ENCODE results near the gene STT3A.
"Not testable (repeated sequence)": the region's sequence is repeated elsewhere in the genome, so short reads cannot be mapped to it uniquely, and the experiment has no call there.

STT3A gene

GRCh38 chr11:125592305-125593113 lies at the start of gene STT3A:
TSS of gene STT3A (plus strand) at chr11:125592852. CDS start at chr11:125595916, 3,064 bp downstream.
- DNase-seq (ENCODE audit: low read depth in 3 of 3, low spot score in 1 of 3) = peak; percentile 94 to 97 (median 96)

GRCh38 chr11:125550780-125551179 lies 41.9 kb upstream of the STT3A start:
- DNase-seq (ENCODE audit: low read depth in 3 of 3, low spot score in 1 of 3) = no peak

- no peak for DNase-seq (ENCODE audit: low read depth in 3 of 3, low spot score in 1 of 3)
Observed at GRCh38 chr11:125551835-125552342, 40.8 kb upstream of the STT3A start.

- DNase-seq (ENCODE audit: low read depth in 3 of 3, low spot score in 1 of 3) = no peak
Observed at GRCh38 chr11:125552927-125553326, 39.7 kb upstream of the STT3A start.

- DNase-seq (ENCODE audit: low read depth in 3 of 3, low spot score in 1 of 3) = no peak
Observed at GRCh38 chr11:125553357-125553756, 39.3 kb upstream of the STT3A start.

GRCh38 chr11:125554038-125554437 lies 38.6 kb upstream of the STT3A start:
- DNase-seq (ENCODE audit: low read depth in 3 of 3, low spot score in 1 of 3) = no peak

- DNase-seq (ENCODE audit: low read depth in 3 of 3, low spot score in 1 of 3) = no peak
Observed at GRCh38 chr11:125559888-125560287, 32.8 kb upstream of the STT3A start.

GRCh38 chr11:125561924-125562323 lies 30.7 kb upstream of the STT3A start:
- no peak for DNase-seq (ENCODE audit: low read depth in 3 of 3, low spot score in 1 of 3)

GRCh38 chr11:125562430-125562829 lies 30.2 kb upstream of the STT3A start:
- no peak for DNase-seq (ENCODE audit: low read depth in 3 of 3, low spot score in 1 of 3)

GRCh38 chr11:125564357-125564756 lies 28.3 kb upstream of the STT3A start:
- DNase-seq (ENCODE audit: low read depth in 3 of 3, low spot score in 1 of 3) = no peak

- no peak for DNase-seq (ENCODE audit: low read depth in 3 of 3, low spot score in 1 of 3)
Observed at GRCh38 chr11:125566235-125566634, 26.4 kb upstream of the STT3A start.

- peak; percentile 70 to 85 (median 79) for DNase-seq (ENCODE audit: low read depth in 3 of 3, low spot score in 1 of 3)
Observed at GRCh38 chr11:125568970-125569914, 23.4 kb upstream of the STT3A start, which contains the start of gene EI24. TSS of gene EI24 (plus strand) at chr11:125569477. CDS start at chr11:125572528, 3,051 bp downstream.

- no peak for DNase-seq (ENCODE audit: low read depth in 3 of 3, low spot score in 1 of 3)
Observed at GRCh38 chr11:125569915-125570621, 22.6 kb upstream of the STT3A start.

GRCh38 chr11:125570952-125571351 lies 21.7 kb upstream of the STT3A start:
- no peak for DNase-seq (ENCODE audit: low read depth in 3 of 3, low spot score in 1 of 3)

GRCh38 chr11:125572916-125573315 lies 19.7 kb upstream of the STT3A start:
- no peak for DNase-seq (ENCODE audit: low read depth in 3 of 3, low spot score in 1 of 3)

- not testable (repeated sequence) for DNase-seq (ENCODE audit: low read depth in 3 of 3, low spot score in 1 of 3)
Observed at GRCh38 chr11:125577181-125577580, 15.5 kb upstream of the STT3A start.

GRCh38 chr11:125578783-125579182 lies 13.9 kb upstream of the STT3A start:
- no peak for DNase-seq (ENCODE audit: low read depth in 3 of 3, low spot score in 1 of 3)

GRCh38 chr11:125579811-125580210 lies 12.8 kb upstream of the STT3A start:
- no peak for DNase-seq (ENCODE audit: low read depth in 3 of 3, low spot score in 1 of 3)

GRCh38 chr11:125583496-125583895 lies 9.2 kb upstream of the STT3A start:
- no peak for DNase-seq (ENCODE audit: low read depth in 3 of 3, low spot score in 1 of 3)

GRCh38 chr11:125585487-125585886 lies 7.2 kb upstream of the STT3A start:
- no peak for DNase-seq (ENCODE audit: low read depth in 3 of 3, low spot score in 1 of 3)

- DNase-seq (ENCODE audit: low read depth in 3 of 3, low spot score in 1 of 3) = no peak
Observed at GRCh38 chr11:125586623-125587022, 6.0 kb upstream of the STT3A start.

Measured in stimulated activated CD4-positive, alpha-beta T cell treated with anti-CD3 and anti-CD28 coated beads, TNF-alpha, amount 100 ng/mL, for 1 hour (primary cell).